ENCODE results near the gene SEMA5B. TPM values are rescaled to one million over a fixed set of nuclear protein-coding genes. Genes with fewer than 3 reads are reported as not detected.

SEMA5B gene
- total RNA-seq, 1 donor from 2014 or later: 1.0 TPM

DNA sequence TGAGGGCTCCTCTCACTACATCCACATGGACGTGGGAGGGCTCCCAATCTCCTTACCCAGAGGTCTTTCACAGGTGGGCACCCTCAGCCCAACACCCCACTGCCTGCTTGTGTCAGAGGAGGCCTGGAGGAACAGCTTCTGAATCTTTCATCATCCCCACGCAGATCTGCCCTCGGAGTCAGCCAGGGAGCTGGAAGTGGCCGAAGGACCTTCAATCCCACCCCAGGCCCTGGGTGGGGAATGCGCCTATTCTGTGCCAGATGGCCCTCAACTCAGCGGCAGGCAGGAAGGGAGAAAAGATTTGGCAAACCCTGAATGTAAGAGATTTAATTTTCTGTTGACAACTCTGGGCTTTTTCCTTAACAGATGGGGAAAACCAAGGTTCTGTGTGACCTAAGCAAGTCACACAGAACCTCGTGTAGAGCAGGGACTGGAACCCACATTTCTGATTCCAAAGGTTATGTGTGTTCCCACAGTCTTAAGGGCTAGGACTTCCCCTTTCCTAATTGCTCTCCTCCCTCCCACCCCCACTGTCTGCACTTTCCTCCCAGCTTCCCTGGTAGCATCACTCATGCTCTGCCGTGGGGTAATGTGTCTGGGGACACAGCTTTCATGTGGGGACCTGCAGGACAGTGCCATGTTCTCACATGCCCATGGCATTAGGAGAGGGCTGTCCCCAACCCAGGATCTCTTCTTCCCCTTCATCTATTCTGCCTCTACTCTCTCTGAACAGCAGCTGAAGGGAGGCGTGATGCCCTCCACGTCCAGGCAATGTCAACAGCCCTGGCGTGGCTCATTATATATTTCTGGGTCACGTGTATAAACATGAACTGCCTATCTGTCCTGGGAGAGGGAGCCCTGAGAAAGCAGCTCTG lies 98.1 kb downstream of the SEMA5B start:
- Histone ChIP-seq H3K27me3 (ENCODE audit: insufficient read depth, low read length) (peaks cover 14% of the 10 kb centered on the region), H3K36me3 (ENCODE audit: insufficient read depth, low read length) (no peaks in the 10 kb centered on the region), H3K4me3 (ENCODE audit: insufficient read depth, low read depth, low read length) (no peak overlapping the region), H3K9me3 (ENCODE audit: insufficient read depth, low read depth, low read length) (no peaks in the 10 kb centered on the region), H3K4me2 (ENCODE audit: low read length) (no peak overlapping the region), H3K79me2 (ENCODE audit: insufficient read depth, low read length) (no peaks in the 10 kb centered on the region), H3K27ac (ENCODE audit: low read depth, low read length) (no peak overlapping the region), H3K9ac (ENCODE audit: low read length) (no peak overlapping the region), H2AFZ (ENCODE audit: low read depth, low read length) (no peak overlapping the region), H4K20me1 (ENCODE audit: insufficient read depth, low read length) (no peaks in the 10 kb centered on the region), H3K4me1 (ENCODE audit: insufficient read depth, low read length) (no peaks in the 10 kb centered on the region)
- Mint-ChIP-seq H3K4me1 (ENCODE audit: low read depth, unreplicated experiment) (peaks cover 7% of the 10 kb centered on the region), H3K4me3 (ENCODE audit: unreplicated experiment) (no peak overlapping the region), H3K9me3 (ENCODE audit: unreplicated experiment) (peaks cover 2% of the 10 kb centered on the region), H3K36me3 (ENCODE audit: low read depth, unreplicated experiment) (no peaks in the 10 kb centered on the region), H3K27me3 (ENCODE audit: low read depth, unreplicated experiment) (peaks cover 25% of the 10 kb centered on the region), H3K27ac (ENCODE audit: unreplicated experiment) (no peak overlapping the region)
- no peak for DNase-seq (ENCODE audit: low read depth)
- no peak for FAIRE-seq
- TF ChIP-seq, protein P1, sequence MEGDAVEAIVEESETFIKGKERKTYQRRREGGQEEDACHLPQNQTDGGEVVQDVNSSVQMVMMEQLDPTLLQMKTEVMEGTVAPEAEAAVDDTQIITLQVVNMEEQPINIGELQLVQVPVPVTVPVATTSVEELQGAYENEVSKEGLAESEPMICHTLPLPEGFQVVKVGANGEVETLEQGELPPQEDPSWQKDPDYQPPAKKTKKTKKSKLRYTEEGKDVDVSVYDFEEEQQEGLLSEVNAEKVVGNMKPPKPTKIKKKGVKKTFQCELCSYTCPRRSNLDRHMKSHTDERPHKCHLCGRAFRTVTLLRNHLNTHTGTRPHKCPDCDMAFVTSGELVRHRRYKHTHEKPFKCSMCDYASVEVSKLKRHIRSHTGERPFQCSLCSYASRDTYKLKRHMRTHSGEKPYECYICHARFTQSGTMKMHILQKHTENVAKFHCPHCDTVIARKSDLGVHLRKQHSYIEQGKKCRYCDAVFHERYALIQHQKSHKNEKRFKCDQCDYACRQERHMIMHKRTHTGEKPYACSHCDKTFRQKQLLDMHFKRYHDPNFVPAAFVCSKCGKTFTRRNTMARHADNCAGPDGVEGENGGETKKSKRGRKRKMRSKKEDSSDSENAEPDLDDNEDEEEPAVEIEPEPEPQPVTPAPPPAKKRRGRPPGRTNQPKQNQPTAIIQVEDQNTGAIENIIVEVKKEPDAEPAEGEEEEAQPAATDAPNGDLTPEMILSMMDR (IDR thresholded peaks at IDR 0.05; ENCODE audit: insufficient read depth, low read depth, low read length): no peak
- no peak for TF ChIP-seq EZH2 (IDR thresholded peaks at IDR 0.05; ENCODE audit: insufficient read depth, low read length)

DNA sequence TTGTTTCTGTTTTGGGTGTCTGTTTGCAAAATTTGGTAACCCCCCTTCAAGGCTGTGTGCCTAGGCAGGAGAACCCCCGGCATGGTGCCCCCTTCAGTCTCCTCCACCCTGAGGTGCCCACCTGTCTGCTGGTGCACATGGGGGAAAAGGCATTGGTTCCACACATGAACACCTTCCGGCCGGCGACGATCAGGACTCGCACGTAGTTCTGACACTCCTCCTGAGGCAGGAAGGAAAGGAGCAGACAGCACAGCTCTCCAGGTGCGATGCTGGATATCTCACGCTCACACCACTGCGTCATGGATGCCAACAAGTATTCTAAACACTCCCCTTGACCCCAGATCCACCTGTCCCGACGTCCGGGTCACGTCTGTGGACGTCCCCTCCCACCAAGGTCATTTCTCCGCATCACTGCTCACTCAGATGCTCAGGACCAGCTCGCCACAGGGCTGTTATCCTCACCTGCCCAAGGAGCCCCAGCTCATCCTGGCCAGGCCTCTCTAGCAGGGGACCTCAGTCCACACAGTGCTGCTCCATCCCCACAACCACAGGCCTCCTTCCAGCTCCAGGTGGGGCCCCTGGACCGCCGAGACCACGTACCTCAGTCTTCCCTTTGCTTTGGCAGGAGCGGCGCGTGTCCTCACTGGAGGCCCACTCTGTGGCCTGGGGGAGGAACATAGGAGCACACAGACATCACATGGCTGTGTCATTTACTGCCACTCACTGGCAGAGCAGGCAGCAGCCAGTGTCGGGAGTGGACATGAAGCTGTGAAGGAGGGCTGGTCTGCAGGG lies 99.0 kb downstream of the SEMA5B start:
- Histone ChIP-seq H3K9ac (ENCODE audit: low read length) (no peak overlapping the region), H3K27me3 (ENCODE audit: insufficient read depth, low read length) (peaks cover 19% of the 10 kb centered on the region), H3K79me2 (ENCODE audit: insufficient read depth, low read length) (no peaks in the 10 kb centered on the region), H3K36me3 (ENCODE audit: insufficient read depth, low read length) (no peaks in the 10 kb centered on the region), H4K20me1 (ENCODE audit: insufficient read depth, low read length) (no peaks in the 10 kb centered on the region), H3K4me1 (ENCODE audit: insufficient read depth, low read length) (no peaks in the 10 kb centered on the region), H3K9me3 (ENCODE audit: insufficient read depth, low read depth, low read length) (no peaks in the 10 kb centered on the region), H3K4me3 (ENCODE audit: insufficient read depth, low read depth, low read length) (no peak overlapping the region), H3K4me2 (ENCODE audit: low read length) (no peak overlapping the region), H2AFZ (ENCODE audit: low read depth, low read length) (no peak overlapping the region), H3K27ac (ENCODE audit: low read depth, low read length) (no peak overlapping the region)
- Mint-ChIP-seq H3K36me3 (ENCODE audit: low read depth, unreplicated experiment) (no peaks in the 10 kb centered on the region), H3K27ac (ENCODE audit: unreplicated experiment) (no peak overlapping the region), H3K9me3 (ENCODE audit: unreplicated experiment) (peaks cover 2% of the 10 kb centered on the region), H3K4me3 (ENCODE audit: unreplicated experiment) (no peak overlapping the region), H3K27me3 (ENCODE audit: low read depth, unreplicated experiment) (peaks cover 25% of the 10 kb centered on the region), H3K4me1 (ENCODE audit: low read depth, unreplicated experiment) (peaks cover 7% of the 10 kb centered on the region)
- DNase-seq (ENCODE audit: low read depth): no peak
- TF ChIP-seq, protein P1 (IDR thresholded peaks at IDR 0.05; ENCODE audit: insufficient read depth, low read depth, low read length): no peak
- no peak for TF ChIP-seq EZH2 (IDR thresholded peaks at IDR 0.05; ENCODE audit: insufficient read depth, low read length)
- no peak for FAIRE-seq
